Measurements from ENCODE around the gene C11orf71.

DNA sequence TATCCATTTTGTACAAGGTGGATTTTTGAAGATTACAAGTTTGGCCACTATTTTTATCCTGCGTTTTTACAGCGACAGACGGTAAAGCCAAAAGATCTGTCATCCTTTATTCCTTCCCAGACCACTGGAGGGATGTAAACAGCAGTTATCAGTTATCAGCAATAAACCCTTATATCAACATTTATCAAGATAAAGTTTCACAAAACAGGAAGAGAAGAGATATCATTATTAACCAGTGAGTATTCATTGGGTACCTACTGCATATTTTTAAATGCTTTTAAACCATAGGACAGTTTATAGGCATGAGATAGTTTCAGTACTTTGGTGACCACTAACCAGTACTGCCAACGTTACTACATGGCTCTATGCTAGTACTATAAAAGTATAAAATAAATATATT is 33.1 kb upstream of the C11orf71 start:
- TF ChIP-seq POLR2AphosphoS5 (IDR thresholded peaks at IDR 0.05), result no peak
- TF ChIP-seq, protein P1, sequence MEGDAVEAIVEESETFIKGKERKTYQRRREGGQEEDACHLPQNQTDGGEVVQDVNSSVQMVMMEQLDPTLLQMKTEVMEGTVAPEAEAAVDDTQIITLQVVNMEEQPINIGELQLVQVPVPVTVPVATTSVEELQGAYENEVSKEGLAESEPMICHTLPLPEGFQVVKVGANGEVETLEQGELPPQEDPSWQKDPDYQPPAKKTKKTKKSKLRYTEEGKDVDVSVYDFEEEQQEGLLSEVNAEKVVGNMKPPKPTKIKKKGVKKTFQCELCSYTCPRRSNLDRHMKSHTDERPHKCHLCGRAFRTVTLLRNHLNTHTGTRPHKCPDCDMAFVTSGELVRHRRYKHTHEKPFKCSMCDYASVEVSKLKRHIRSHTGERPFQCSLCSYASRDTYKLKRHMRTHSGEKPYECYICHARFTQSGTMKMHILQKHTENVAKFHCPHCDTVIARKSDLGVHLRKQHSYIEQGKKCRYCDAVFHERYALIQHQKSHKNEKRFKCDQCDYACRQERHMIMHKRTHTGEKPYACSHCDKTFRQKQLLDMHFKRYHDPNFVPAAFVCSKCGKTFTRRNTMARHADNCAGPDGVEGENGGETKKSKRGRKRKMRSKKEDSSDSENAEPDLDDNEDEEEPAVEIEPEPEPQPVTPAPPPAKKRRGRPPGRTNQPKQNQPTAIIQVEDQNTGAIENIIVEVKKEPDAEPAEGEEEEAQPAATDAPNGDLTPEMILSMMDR (IDR thresholded peaks at IDR 0.05), result no peak
